ENCODE measurements around the gene CD160. TPM values are rescaled to one million over a fixed set of nuclear protein-coding genes. Genes with fewer than 3 reads are reported as not detected.
"Not testable (repeated sequence)": the region's sequence is repeated elsewhere in the genome, so short reads cannot be mapped to it uniquely, and the experiment has no call there.

Gene CD160
- total and polyA plus RNA-seq, 2 experiments from 2014 or later = 0.06 TPM; not detected in 1

DNA sequence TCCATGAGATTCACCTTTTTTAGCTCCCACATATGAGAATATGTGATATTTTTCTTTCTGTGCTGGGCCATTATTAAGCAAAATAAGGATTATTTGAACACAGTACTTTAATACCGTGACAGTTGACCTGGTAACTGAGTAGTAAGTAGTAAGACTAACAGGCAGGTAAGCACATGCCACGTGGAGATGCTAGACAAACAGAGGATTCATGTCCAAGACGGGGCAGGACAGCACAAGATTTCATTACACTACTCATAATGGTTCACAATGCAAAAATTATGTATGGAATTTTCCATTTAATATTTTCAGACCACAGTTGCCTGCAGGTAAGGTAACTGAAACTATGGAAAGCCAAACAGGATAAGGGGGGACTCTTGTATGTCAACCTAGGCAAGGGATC, 34.4 kb upstream of the CD160 start:
- H3K4me1 Mint-ChIP-seq; H3K4me1 ChIP-seq (ENCODE audit: insufficient read depth); H3K27ac ChIP-seq (ENCODE audit: low read depth); DNase-seq (ENCODE audit: low spot score); H3K79me2 ChIP-seq (replicated peaks; ENCODE audit: insufficient read depth); H4K20me1 ChIP-seq (replicated peaks; ENCODE audit: insufficient read depth); H3K9me2 ChIP-seq (ENCODE audit: insufficient read depth); H3K27ac Mint-ChIP-seq; H3K36me3 Mint-ChIP-seq (ENCODE audit: low read depth); H3F3A ChIP-seq (replicated peaks; ENCODE audit: low read depth); H3K4me3 Mint-ChIP-seq; H3K27me3 ChIP-seq (ENCODE audit: insufficient read depth); H3K9me3 Mint-ChIP-seq; ATAC-seq; H2AFZ ChIP-seq; H3K4me2 ChIP-seq; H3K4me3 ChIP-seq; H3K36me3 ChIP-seq (ENCODE audit: insufficient read depth): not testable (repeated sequence)
- peaks cover 11% of the 10 kb centered on the region for H3K27me3 Mint-ChIP-seq (ENCODE audit: insufficient read depth, low read depth, poor library complexity)

DNA sequence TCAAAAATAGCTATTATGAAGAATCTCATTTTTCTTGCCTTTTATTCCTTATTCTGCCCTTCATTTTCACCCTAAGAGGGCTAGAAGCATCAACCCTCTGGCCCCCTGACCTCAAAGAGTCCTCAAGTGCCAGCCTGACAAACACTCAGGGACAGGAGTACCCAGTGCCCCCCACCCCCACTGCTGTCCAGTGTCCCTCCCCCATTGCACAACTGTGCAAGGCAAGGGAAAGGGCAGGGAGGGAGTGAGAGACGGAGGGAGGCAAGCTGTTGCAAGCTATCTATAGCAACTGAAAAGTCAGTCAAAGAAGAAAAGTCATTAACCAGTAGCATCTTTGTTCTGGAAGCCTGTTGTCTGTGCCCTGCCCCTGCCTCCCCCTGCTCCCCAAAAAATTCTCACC, 33.2 kb upstream of the CD160 start:
- ATAC-seq; H3K4me1 ChIP-seq (ENCODE audit: insufficient read depth); H3K9me3 Mint-ChIP-seq; DNase-seq (ENCODE audit: low spot score); H3K4me1 Mint-ChIP-seq; H3K27ac ChIP-seq (ENCODE audit: low read depth); H3K27me3 ChIP-seq (ENCODE audit: insufficient read depth); H3K36me3 Mint-ChIP-seq (ENCODE audit: low read depth); H3K4me2 ChIP-seq; H3K27ac Mint-ChIP-seq; H3K4me3 ChIP-seq; H3K9me2 ChIP-seq (ENCODE audit: insufficient read depth); H3K79me2 ChIP-seq (replicated peaks; ENCODE audit: insufficient read depth); H2AFZ ChIP-seq; H3K4me3 Mint-ChIP-seq; H4K20me1 ChIP-seq (replicated peaks; ENCODE audit: insufficient read depth); H3F3A ChIP-seq (replicated peaks; ENCODE audit: low read depth); H3K36me3 ChIP-seq (ENCODE audit: insufficient read depth): not testable (repeated sequence)
- H3K27me3 Mint-ChIP-seq (ENCODE audit: insufficient read depth, low read depth, poor library complexity) = peaks cover 11% of the 10 kb centered on the region

DNA sequence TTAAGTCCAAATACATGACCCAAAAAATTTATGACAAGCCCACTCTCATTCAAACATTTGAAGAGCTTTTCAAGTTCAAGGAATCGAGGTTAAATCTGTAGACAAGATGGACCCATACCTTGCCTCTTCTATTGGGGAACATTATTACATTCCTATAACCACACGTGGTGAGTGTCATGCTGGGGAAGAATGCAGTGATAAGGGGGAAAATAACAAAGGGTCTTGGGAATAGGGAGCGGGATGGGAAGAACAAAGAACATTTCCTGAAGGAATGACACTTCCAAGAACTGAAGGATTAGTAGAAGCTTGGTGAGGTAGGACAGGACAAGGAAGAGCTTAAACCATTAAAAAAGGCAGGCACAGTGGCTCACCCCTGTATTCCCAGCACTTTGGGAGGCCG, 31.0 kb upstream of the CD160 start:
- Histone ChIP-seq H3K27me3 (ENCODE audit: insufficient read depth) (no peaks in the 10 kb centered on the region), H3K36me3 (ENCODE audit: insufficient read depth) (no peaks in the 10 kb centered on the region), H3K4me1 (ENCODE audit: insufficient read depth) (no peaks in the 10 kb centered on the region), H3F3A (replicated peaks; ENCODE audit: low read depth) (no peaks in the 10 kb centered on the region), H3K9me2 (ENCODE audit: insufficient read depth) (0 out of 2 replicates have a peak, but pooled peaks cover 4% of the 10 kb centered on the region), H2AFZ (no peak overlapping the region), H4K20me1 (replicated peaks; ENCODE audit: insufficient read depth) (no peaks in the 10 kb centered on the region), H3K79me2 (replicated peaks; ENCODE audit: insufficient read depth) (no peaks in the 10 kb centered on the region), H3K27ac (ENCODE audit: low read depth) (no peak overlapping the region), H3K4me2 (no peak overlapping the region), H3K4me3 (no peak overlapping the region)
- Mint-ChIP-seq H3K27ac (no peak overlapping the region), H3K9me3 (no peaks in the 10 kb centered on the region), H3K36me3 (ENCODE audit: low read depth) (no peaks in the 10 kb centered on the region), H3K27me3 (ENCODE audit: insufficient read depth, low read depth, poor library complexity) (peaks cover 11% of the 10 kb centered on the region), H3K4me1 (peaks cover 3% of the 10 kb centered on the region; the same call in 2 of the 3 replicates), H3K4me3 (no peak overlapping the region)
- DNase-seq (ENCODE audit: low spot score) = peak; percentile 13
- ATAC-seq = no peak; the same call in 1 of the 3 replicates
- TF ChIP-seq ZNF331 (CRISPR knock-in tag; IDR thresholded peaks at IDR 0.05; ENCODE audit: low read depth) (no peak), NANOG (IDR thresholded peaks at IDR 0.05; ENCODE audit: borderline replicate concordance) (no peak), CREB1 (CRISPR knock-in tag; IDR thresholded peaks at IDR 0.05; ENCODE audit: low read depth) (no peak), STAT1 (IDR thresholded peaks at IDR 0.05; ENCODE audit: unreplicated experiment) (no peak), JUNB (IDR thresholded peaks at IDR 0.05; ENCODE audit: unreplicated experiment) (no peak), ZNF114 (CRISPR knock-in tag; IDR thresholded peaks at IDR 0.05) (no peak)
- TF ChIP-seq, protein P1, sequence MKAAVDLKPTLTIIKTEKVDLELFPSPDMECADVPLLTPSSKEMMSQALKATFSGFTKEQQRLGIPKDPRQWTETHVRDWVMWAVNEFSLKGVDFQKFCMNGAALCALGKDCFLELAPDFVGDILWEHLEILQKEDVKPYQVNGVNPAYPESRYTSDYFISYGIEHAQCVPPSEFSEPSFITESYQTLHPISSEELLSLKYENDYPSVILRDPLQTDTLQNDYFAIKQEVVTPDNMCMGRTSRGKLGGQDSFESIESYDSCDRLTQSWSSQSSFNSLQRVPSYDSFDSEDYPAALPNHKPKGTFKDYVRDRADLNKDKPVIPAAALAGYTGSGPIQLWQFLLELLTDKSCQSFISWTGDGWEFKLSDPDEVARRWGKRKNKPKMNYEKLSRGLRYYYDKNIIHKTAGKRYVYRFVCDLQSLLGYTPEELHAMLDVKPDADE (IDR thresholded peaks at IDR 0.05) = no peak
- TF ChIP-seq, protein P2, sequence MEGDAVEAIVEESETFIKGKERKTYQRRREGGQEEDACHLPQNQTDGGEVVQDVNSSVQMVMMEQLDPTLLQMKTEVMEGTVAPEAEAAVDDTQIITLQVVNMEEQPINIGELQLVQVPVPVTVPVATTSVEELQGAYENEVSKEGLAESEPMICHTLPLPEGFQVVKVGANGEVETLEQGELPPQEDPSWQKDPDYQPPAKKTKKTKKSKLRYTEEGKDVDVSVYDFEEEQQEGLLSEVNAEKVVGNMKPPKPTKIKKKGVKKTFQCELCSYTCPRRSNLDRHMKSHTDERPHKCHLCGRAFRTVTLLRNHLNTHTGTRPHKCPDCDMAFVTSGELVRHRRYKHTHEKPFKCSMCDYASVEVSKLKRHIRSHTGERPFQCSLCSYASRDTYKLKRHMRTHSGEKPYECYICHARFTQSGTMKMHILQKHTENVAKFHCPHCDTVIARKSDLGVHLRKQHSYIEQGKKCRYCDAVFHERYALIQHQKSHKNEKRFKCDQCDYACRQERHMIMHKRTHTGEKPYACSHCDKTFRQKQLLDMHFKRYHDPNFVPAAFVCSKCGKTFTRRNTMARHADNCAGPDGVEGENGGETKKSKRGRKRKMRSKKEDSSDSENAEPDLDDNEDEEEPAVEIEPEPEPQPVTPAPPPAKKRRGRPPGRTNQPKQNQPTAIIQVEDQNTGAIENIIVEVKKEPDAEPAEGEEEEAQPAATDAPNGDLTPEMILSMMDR (conservative IDR thresholded peaks at IDR 0.05; ENCODE audit: low read depth in 2 of 2) = no peak
- TF ChIP-seq, protein P3, sequence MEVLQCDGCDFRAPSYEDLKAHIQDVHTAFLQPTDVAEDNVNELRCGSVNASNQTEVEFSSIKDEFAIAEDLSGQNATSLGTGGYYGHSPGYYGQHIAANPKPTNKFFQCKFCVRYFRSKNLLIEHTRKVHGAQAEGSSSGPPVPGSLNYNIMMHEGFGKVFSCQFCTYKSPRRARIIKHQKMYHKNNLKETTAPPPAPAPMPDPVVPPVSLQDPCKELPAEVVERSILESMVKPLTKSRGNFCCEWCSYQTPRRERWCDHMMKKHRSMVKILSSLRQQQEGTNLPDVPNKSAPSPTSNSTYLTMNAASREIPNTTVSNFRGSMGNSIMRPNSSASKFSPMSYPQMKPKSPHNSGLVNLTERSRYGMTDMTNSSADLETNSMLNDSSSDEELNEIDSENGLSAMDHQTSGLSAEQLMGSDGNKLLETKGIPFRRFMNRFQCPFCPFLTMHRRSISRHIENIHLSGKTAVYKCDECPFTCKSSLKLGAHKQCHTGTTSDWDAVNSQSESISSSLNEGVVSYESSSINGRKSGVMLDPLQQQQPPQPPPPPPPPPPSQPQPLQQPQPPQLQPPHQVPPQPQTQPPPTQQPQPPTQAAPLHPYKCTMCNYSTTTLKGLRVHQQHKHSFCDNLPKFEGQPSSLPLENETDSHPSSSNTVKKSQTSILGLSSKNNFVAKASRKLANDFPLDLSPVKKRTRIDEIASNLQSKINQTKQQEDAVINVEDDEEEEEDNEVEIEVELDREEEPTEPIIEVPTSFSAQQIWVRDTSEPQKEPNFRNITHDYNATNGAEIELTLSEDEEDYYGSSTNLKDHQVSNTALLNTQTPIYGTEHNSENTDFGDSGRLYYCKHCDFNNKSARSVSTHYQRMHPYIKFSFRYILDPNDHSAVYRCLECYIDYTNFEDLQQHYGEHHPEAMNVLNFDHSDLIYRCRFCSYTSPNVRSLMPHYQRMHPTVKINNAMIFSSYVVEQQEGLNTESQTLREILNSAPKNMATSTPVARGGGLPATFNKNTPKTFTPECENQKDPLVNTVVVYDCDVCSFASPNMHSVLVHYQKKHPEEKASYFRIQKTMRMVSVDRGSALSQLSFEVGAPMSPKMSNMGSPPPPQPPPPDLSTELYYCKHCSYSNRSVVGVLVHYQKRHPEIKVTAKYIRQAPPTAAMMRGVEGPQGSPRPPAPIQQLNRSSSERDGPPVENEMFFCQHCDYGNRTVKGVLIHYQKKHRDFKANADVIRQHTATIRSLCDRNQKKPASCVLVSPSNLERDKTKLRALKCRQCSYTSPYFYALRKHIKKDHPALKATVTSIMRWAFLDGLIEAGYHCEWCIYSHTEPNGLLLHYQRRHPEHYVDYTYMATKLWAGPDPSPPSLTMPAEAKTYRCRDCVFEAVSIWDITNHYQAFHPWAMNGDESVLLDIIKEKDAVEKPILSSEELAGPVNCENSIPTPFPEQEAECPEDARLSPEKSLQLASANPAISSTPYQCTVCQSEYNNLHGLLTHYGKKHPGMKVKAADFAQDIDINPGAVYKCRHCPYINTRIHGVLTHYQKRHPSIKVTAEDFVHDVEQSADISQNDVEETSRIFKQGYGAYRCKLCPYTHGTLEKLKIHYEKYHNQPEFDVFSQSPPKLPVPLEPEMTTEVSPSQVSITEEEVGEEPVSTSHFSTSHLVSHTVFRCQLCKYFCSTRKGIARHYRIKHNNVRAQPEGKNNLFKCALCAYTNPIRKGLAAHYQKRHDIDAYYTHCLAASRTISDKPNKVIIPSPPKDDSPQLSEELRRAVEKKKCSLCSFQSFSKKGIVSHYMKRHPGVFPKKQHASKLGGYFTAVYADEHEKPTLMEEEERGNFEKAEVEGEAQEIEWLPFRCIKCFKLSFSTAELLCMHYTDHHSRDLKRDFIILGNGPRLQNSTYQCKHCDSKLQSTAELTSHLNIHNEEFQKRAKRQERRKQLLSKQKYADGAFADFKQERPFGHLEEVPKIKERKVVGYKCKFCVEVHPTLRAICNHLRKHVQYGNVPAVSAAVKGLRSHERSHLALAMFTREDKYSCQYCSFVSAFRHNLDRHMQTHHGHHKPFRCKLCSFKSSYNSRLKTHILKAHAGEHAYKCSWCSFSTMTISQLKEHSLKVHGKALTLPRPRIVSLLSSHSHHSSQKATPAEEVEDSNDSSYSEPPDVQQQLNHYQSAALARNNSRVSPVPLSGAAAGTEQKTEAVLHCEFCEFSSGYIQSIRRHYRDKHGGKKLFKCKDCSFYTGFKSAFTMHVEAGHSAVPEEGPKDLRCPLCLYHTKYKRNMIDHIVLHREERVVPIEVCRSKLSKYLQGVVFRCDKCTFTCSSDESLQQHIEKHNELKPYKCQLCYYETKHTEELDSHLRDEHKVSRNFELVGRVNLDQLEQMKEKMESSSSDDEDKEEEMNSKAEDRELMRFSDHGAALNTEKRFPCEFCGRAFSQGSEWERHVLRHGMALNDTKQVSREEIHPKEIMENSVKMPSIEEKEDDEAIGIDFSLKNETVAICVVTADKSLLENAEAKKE (CRISPR knock-in tag; IDR thresholded peaks at IDR 0.05) = no peak
